ENCODE data around the gene DEDD2.

DEDD2 gene

GRCh38 chr19:42177686-42178019, 39.8 kb downstream of the DEDD2 start:
- no peak overlapping the region for H3K27ac ChIP-seq
- TF ChIP-seq CTCF (conservative IDR thresholded peaks at IDR 0.05; ENCODE audit: low read depth, low read length): no peak
- H3K4me3 ChIP-seq (IDR thresholded peaks at IDR 0.05; ENCODE audit: insufficient read depth, low read depth, low read length): no peak overlapping the region
- no peak overlapping the region for H3K9ac ChIP-seq
- H3K27me3 ChIP-seq (ENCODE audit: insufficient read depth, low read depth): peaks cover 84% of the 10 kb centered on the region
- no peaks in the 10 kb centered on the region for H3K36me3 ChIP-seq (ENCODE audit: insufficient read depth)
- no peaks in the 10 kb centered on the region for H3K4me1 ChIP-seq (ENCODE audit: low read depth, poor library complexity, severe bottlenecking)
- no peak overlapping the region for H2AFZ ChIP-seq (ENCODE audit: low read depth)
- no peak overlapping the region for H3K4me2 ChIP-seq
- no peaks in the 10 kb centered on the region for H3K79me2 ChIP-seq (ENCODE audit: insufficient read depth, low read depth)
- H4K20me1 ChIP-seq (ENCODE audit: insufficient read depth): no peaks in the 10 kb centered on the region

DNA sequence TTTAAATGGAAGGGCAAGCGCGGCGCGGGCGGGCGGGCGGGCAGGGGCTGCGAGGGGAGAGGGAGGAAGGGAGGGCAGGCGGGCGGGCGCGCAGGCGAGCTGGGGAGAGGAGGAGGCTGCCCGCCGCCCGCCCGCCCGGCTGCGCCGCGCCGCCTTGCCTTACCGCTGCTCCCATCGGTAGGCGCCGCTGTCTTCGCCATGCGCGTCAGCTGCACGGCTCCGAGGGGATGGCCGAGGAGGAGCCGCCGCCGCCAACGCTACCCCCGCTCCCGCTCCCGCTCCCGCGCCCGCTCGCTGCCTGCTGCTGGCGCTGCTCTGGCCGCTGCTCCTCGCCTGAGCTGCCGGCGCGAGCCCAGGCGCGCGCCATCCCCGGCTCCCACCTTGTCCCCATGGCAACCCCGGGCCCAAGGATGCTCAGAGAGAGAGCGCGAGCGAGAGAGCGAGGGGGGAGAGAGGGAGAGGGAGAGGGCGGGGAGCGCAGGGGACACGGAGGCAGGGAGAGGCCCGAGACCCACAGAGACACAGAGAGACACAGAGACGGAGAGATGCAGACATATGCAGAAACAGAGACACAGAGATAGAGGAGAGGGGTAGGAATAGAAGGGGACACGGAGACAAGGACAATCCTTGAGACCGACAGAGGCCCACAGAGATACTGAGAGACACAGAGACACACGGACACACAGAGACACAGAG, 40.3 kb downstream of the DEDD2 start:
- Histone ChIP-seq H3K9ac (no peak overlapping the region), H3K36me3 (ENCODE audit: insufficient read depth) (no peaks in the 10 kb centered on the region), H3K4me2 (no peak overlapping the region), H3K27me3 (ENCODE audit: insufficient read depth, low read depth) (peaks cover 84% of the 10 kb centered on the region), H2AFZ (ENCODE audit: low read depth) (no peak overlapping the region), H3K4me3 (IDR thresholded peaks at IDR 0.05; ENCODE audit: insufficient read depth, low read depth, low read length) (no peak overlapping the region), H4K20me1 (ENCODE audit: insufficient read depth) (no peaks in the 10 kb centered on the region), H3K79me2 (ENCODE audit: insufficient read depth, low read depth) (no peaks in the 10 kb centered on the region), H3K4me1 (ENCODE audit: low read depth, poor library complexity, severe bottlenecking) (no peaks in the 10 kb centered on the region), H3K27ac (no peak overlapping the region)
- TF ChIP-seq CTCF (conservative IDR thresholded peaks at IDR 0.05; ENCODE audit: low read depth, low read length): no peak

DNA sequence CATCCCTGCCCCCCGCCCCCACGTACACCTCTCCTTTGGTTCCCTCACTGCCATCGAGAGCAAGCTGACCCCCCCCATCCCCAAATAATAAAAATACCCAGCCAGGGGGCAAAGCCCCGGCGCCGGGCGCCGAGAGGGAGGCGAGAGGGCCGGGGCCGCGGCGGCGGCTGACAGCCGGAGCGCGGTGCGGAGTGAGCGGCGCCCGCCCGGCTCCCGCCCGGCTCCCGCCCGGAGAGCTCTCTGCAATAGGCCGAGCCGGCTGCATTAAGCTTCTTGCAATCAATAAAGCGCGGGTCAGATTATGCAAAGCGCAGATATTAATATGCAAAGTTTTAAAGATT, 40.9 kb downstream of the DEDD2 start:
- Histone ChIP-seq H3K79me2 (ENCODE audit: insufficient read depth, low read depth) (no peaks in the 10 kb centered on the region), H3K4me3 (IDR thresholded peaks at IDR 0.05; ENCODE audit: insufficient read depth, low read depth, low read length) (no peak overlapping the region), H4K20me1 (ENCODE audit: insufficient read depth) (no peaks in the 10 kb centered on the region), H2AFZ (ENCODE audit: low read depth) (peak overlapping the region; percentile 28; the same call in 1 of the 2 replicates), H3K27ac (no peak overlapping the region), H3K4me2 (peak overlapping the region; percentile 64; the same call in 1 of the 2 replicates), H3K4me1 (ENCODE audit: low read depth, poor library complexity, severe bottlenecking) (no peaks in the 10 kb centered on the region), H3K9ac (no peak overlapping the region), H3K27me3 (ENCODE audit: insufficient read depth, low read depth) (peaks cover 84% of the 10 kb centered on the region), H3K36me3 (ENCODE audit: insufficient read depth) (no peaks in the 10 kb centered on the region)
- no peak for TF ChIP-seq CTCF (conservative IDR thresholded peaks at IDR 0.05; ENCODE audit: low read depth, low read length)

DNA sequence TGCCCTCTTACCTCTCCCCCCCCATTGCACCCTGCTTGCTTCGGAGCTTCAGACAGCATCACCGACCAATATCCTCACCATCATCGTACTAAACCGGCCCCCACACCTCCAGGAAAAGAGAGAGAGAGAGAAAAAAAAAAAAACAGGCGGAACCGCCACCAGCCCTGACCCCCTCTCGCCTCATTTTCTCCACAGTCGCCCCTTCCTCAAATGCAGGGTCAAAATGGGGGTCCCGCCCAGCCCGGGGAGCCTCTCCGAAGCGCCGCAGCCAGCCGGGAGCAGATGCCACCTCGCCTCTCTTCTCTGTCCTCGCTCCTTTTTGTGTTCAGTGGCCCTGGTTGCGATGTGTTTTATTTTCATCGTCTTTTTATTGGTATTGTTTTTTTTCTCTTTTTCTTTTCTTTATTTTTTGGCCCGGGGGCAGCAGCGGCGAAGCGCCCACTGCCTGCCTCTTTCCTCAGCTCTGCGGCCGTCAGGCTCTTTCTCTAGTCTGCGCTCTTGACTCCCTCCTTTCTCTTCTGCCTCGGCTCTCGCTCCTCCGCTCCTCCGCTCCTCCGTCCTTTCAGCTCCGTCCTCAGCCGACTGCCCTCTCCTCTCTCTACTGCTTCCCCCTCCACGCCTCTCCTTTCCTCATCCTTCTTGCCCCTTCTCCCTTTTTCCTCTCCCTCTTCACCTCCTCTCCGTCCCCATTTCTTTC, 41.4 kb downstream of the DEDD2 start:
- no peak overlapping the region for H3K4me3 ChIP-seq (IDR thresholded peaks at IDR 0.05; ENCODE audit: insufficient read depth, low read depth, low read length)
- H3K27me3 ChIP-seq (ENCODE audit: insufficient read depth, low read depth): peaks cover 85% of the 10 kb centered on the region
- TF ChIP-seq CTCF (conservative IDR thresholded peaks at IDR 0.05; ENCODE audit: low read depth, low read length): no peak
- H3K9ac ChIP-seq: no peak overlapping the region
- H2AFZ ChIP-seq (ENCODE audit: low read depth): peak overlapping the region; percentile 28; the same call in 1 of the 2 replicates
- H3K79me2 ChIP-seq (ENCODE audit: insufficient read depth, low read depth): no peaks in the 10 kb centered on the region
- no peaks in the 10 kb centered on the region for H3K36me3 ChIP-seq (ENCODE audit: insufficient read depth)
- H3K27ac ChIP-seq: no peak overlapping the region
- H3K4me1 ChIP-seq (ENCODE audit: low read depth, poor library complexity, severe bottlenecking): no peaks in the 10 kb centered on the region
- no peaks in the 10 kb centered on the region for H4K20me1 ChIP-seq (ENCODE audit: insufficient read depth)
- H3K4me2 ChIP-seq: peak overlapping the region; percentile 64; the same call in 1 of the 2 replicates
